GM21367 (cell line): ENCODE results near the gene ANXA3.
"Not testable (repeated sequence)": the region's sequence is repeated elsewhere in the genome, so short reads cannot be mapped to it uniquely, and the experiment has no call there.

Source experiments
- ATAC-seq: cut with Tn5 transposase; IDR thresholded peaks from one replicate; pipeline ENCODE4 v1.9.1; 2021; ENCODE audit not compliant: unreplicated experiment

The ANXA3 gene

DNA sequence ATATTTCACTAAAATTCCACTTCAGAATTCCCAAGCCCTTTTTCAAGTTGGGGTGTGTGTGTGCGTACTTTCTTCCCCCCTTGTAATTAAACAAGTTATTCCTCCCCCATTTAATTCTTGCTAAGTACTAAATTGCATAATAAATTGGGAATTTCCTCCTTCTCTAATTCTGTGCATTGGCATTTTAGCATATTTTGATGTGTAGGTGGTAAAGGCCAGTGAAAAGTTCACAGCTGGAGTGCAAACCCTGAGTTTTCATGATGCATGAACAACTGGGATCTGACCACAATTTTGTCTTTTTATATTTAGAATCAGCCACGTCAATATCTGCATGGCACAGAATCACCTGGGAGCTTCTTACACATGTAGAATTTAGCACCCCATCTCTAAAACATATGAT is 18.5 kb downstream of the ANXA3 start:
- no peak for ATAC-seq

DNA sequence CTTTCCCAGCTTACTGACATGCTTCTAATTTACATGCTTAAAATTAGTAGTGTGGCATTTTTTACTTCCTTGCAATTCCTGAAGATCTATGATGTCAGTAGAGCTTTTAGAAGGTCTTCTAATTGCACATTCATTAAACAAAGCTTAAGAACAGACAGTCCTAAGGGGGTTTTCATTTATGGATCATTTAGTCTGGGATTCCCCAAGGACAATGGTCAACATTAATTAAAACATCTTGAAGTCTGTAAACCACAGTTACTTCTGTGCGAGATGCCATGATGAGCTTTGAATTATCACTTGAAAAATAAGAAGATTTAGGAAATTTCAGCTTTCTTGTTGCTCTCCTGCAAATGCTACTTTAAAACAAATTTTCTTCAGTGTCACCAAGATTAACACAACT is 20.2 kb downstream of the ANXA3 start:
- no peak for ATAC-seq

DNA sequence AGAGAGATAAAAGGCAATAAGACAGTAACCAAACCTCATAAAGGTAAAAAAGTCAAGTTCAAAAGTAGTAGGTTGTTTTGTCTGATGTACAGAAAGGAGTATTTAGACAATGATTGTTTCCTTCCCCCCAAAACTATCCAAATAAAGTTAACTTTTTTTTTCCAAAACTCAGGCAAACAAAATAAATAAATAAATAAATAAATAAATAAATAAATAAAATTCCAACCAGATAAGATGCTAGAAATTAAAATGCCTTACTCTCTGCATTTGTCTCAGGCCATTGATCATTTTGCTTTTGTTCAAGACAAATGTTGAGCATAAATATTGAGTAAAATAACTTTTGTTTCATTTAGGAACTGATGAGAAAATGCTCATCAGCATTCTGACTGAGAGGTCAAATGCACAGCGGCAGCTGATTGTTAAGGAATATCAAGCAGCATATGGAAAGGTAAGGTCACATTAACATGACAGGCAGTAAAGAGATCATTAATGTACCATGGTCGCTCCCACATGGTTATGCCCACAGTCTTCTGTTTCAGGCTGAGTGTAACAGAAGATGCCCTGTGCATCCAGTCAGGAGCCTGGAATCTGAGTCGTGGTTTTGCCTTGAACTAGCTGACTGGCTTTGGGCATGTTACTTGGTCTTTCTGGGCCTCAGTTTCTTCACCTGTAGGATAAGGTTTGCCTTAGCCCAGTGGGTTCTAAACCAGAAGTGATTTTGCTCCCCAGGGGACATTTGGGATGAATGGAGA is 27.3 kb downstream of the ANXA3 start:
- no peak for ATAC-seq

DNA sequence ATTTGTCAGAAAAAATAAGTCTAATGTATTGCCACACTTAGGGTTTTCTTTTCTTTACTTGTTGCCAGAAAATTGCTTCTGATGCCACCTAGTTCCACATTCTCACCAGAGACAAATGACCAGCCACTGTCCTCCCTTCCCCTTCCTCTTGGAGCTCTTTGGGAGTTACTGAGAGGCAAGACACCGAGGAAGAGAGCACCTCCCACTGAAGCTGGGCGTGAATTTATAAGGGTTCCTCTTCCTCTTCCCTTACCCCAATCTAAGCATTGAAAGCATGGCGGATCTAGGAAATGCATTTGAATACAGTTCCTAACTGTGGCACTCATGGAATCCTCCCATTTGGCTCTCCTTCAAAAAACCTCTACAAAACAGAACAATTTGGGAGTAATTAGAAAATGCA is 30.0 kb downstream of the ANXA3 start:
- ATAC-seq: no peak

DNA sequence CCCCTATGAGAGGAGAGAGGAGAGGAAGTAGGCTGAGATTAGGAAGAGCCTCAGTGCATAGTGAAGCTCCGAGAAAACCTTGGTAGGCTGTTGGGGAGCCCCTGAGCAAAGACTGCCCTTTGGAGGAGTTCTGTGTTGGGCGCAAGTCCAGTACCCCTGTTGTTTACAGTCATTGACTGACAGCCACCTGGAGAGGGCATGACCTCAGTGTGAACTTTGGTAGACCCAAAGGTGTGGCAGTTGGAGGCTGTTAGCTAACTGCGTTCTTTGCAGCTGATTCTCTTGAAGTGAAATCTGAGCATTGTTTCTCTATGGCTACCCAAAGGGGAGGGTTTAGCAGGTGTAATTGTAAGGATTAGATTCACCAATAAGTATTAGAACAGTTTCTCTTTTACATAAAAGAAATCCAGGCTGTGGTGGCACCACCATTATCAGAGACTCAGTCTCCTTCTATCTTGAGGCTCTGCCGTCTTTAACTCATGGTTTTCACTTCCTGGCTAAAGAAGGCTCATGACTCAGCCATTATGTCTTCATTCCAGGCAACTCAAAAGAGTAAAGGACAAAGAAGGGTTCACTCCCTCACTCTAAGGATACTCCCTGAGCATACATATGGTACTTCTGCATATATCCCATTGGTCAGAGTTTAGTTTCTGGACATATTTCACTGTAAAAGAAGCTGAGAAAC is 33.4 kb downstream of the ANXA3 start:
- ATAC-seq: no peak

DNA sequence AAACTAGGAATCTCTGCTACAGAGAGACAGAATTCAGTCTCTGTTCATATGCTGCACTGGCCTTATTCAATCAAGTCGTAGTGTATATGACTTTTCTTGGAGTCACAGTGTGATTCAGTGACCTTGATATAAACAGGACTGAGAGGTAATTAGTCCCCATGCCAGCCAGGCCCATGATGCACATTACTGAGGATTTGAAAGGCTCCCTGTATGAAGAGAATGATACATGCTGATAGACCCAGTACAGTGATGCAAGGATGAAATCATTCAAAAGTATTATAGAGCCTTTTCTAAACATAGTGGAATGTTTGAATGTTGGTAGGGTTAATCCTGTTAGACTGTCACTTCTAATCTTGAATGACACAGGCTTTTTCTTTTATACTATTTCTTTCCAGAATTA is 34.1 kb downstream of the ANXA3 start:
- no peak for ATAC-seq

DNA sequence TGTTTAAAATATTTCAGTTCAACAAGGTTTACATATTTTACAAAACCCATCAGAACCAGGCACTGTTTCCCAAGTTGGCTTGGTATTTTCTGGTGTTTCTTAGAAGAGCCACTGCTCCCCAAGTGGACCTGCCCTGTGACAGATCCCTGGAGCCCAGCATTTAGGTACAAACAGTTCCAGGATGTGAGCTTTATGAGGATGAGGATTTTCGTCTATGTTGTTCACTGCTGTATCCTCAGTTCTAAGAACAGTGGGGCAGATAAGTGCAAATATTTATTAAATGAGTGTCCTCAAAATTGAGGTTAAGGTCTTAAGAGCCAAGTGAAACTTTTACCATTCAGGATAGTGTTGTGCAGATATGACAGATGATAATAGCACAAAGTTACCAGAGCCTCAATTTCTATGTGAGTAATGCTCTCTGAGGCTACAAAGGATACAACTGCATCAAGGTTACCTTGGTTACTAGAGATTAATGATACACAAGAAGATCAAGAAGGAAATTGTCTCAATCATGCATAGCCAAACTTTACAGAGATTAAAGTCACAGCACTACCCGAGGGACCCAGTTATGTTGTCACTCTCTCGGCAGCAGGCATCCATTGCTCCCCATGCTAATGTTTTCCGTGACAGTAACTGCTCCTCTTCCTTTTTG is 37.5 kb downstream of the ANXA3 start:
- ATAC-seq: no peak

DNA sequence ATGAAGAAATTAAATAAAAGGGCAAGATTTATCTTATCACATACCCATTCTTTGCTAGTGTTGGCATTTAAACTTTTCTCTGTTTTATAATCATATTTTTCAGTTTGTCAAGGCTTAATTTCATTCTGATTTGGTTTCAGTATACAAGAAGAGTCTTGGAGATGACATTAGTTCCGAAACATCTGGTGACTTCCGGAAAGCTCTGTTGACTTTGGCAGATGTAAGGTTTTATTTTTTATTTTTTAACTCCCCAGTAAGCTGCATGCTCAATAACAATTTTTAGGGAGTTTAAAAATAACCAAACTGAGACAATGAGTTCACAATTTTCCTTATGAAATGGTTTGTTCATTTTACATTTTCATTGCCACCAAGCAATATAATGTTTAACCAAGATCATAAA is 39.8 kb downstream of the ANXA3 start:
- no peak for ATAC-seq

DNA sequence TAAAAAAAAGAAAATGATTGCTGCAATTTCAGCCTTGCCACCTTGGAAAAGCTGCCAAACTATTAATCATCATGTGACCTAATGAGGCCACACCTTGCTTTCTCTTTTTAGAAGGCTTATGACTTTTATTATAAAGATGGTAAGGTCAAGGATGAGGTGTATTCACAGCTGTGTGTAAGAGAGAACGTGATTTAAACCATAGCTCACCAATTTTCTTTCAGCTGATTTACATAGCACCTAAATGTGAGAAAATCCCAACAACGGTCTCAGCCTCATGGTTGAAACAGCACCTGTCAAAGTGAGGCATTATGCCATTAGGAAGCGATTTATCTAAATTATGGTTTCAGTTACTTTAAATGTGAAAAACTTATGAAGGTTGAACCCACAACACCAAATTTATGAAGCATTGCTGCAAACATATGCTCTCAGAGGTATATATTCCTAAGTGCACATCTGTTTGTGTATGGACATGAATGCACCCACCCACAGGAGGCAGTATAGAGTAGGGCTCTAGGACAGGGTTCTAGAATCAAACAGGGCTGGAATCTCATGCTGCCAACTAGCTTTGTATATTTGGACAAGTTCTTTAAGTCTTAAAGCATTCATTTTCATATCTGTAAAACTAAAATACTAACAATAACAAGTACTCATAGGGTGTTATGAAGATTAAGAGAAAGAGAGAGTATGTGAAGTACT is 40.7 kb downstream of the ANXA3 start:
- ATAC-seq: no peak

DNA sequence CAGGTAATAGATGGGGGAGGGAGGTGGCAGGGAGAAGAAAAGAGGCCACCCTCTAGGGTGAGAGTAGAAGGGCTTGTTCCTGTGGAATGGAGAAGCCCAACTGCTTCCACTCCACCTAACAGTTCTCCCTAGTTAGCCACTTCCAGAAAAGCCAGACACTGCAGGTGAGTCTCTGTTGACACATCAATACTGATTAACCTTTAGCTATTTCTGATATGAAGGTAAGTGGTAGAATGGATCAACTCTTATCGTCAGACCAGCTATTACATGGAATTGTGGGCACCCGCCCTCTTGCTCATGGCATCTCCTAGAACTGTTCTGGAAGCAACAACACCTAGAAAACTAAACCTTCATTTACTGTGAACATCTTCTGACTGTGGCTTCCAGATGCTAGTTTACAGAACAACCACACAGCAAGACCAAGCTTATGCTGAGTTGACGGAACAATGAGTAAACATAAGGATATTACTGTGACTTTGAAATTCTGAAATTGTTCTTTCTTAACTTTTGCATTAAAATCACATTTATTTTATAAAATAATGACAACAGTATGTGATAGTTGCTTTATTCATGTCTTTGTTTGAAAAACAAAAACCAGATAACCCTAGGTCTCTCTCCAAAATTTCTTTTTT is 44.7 kb downstream of the ANXA3 start:
- no peak for ATAC-seq

DNA sequence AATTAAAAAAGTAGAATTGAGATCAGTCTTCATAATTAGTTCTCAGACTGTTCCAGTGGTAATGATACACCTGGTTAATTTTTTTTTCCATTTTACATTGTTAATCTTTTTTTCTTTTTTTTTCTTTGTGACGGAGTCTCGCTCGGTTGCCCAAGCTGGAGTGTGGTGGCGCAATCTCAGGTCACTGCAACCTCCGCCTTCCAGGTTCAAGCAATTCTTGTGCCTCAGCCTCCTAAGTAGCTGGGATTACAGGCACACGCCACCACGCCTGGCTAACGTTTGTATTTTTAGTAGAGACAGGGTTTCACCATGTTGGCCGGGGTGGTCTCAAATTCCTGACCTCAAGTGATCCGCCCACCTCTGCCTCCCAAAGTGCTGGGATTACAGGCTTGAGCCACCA is 46.9 kb downstream of the ANXA3 start:
- not testable (repeated sequence) for ATAC-seq

DNA sequence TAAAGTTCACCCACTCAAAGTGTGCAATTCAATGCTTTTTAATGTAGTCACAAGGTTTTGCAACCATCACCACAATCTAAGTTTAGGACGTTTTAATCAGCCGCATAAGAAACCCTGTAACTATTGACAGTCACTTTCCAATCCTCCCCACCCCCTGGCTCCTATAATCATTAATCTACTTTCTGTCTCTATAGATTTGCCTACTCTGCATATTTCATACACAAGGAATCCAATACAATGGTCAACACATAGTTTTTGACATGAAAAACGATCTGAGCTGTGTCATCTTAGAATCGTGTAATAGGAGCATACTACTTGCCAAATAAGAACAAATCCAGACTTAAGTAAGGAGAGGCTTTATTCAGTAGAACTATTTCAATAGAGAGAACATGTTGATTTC is 47.6 kb downstream of the ANXA3 start:
- ATAC-seq: no peak

DNA sequence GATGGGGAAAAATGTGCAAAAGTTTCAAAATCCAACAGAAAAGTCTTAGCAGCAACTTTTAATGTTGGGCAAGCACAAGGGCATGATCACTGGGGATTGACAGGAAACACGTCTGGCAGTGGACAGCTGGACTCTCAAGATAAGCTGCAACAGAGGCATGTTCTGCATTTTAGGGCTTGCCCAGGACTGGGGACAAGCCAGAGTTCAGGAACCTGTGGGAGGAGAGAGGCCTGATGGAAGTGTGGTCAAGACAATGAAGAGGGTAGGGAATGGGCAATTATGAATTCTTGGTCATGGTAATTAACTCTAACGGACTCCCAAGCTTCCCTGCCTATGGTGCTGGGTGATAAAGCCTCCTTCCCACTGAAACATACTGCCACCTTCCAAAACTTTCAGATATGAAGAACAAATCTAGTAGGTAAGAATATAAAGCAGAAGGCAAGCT is 48.4 kb downstream of the ANXA3 start:
- no peak for ATAC-seq

DNA sequence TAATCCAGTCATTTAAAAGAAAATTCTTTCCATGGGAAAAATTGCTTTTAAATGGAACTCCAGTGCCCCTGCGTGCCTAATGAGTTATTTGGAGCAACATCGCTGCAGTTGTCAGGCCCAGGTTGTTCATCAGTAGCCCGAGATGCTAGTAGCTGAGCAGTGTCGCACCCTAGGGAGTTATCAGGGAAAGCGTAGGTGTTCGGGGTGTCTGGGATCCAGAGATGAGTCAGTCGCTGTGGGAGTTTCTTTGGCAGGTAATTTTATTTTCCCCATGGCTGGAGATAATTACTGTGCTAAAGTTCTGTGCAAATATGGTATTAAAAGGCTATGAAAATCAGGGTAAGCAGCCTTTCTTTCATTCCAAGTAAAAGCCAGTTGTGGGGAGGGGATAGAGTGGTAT is 49.4 kb downstream of the ANXA3 start:
- peak; percentile 58 for ATAC-seq

DNA sequence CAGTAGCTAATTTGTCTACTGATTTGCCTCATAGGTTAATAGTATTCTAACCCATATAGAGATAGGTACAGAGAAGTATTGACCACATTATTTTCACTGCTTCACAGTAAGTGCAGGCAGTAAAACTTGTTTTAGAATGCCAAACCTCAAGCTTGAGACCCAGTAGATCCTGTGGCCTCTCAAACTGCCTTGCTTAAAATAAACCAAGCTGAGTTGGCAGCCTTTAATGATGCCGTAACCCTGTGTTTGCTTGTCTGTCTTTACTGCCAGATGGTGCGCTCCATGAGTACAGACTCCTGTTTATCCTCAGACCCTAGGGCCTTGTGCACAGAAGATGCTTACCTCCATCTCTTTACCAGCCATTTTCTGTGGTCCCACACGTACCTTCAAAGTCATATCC is 50.8 kb downstream of the ANXA3 start:
- ATAC-seq: no peak

DNA sequence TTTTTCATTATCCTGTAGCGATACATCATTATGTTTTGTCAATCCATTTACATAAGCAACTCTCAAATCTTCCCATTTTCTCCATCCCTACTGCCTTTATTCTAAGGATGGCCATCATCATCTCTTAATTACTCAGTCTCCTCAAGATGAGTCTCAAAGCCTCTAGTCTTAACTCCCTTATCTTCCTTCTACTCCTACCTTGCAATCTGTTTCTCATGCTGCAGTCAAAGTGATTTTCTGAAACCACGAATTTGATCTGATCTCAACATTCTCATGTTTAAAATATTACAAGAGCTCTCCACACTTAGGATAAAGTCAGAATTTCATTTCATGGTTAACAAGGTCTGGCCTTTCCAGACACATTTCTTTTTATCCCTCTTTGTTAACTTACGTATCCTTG is 51.8 kb downstream of the ANXA3 start:
- ATAC-seq: no peak

DNA sequence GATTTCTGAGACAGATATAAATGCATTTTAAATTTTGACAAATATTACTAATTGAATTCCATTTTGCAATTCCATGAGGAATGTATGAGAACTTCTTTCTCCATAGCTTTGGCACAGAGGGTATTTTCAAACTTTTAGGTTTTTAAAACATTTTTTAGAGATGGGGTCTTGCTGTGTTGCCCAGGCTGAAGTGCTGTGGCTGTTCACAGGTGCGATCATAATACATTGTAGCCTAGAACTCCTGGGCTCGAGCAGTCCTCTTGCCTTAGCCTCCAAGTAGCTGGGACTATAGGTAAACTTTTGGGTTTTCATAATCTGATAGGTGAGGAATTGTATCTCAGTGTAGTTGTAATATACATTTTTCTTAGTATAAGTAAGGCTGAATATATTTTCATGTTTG is 53.4 kb downstream of the ANXA3 start:
- no peak for ATAC-seq

DNA sequence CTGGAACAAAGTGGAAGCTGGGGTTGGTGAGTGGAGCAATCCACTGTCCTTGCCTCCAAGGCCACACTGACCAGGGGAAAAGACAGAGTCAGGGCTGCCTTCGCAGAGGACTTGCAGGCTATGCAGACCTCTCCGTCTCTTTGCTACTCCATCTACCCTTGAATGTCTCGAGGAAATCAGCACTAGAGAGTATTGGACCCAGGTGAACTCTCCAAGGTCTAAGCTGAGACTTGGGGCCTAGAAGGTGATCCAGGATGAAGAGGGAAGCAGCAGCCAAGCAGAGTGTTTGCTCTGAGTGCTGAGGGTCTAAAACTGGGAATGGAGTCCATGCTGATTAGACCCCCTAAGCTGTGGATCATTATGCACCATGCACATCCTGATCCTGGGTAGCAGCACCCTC is 54.5 kb downstream of the ANXA3 start:
- ATAC-seq: no peak

DNA sequence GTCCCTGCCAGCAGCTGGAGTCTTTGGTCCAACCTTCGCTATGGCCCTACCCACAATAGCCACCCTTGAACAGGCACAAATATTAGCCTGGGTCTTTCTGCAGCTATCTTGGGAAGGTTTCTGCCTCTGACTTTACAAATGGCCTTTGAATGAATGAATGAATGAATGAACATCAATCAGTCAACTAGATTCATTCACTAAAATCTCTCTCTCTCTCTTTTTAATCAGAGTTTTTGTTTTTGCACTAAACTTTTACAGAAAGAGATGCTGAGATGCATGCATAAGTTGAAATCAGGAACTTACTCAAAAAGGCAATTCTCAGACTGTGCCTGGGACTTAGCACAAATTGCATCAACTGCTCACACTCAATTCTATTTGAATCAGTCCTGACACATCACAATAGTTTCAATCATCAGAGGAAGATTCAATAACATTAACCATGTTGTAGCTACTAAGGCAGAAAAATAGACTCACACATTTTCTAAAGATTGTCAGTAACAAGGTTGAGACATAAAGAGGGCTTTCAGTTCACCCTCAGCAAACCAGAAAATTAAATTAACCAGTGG is 55.0 kb downstream of the ANXA3 start:
- no peak for ATAC-seq

DNA sequence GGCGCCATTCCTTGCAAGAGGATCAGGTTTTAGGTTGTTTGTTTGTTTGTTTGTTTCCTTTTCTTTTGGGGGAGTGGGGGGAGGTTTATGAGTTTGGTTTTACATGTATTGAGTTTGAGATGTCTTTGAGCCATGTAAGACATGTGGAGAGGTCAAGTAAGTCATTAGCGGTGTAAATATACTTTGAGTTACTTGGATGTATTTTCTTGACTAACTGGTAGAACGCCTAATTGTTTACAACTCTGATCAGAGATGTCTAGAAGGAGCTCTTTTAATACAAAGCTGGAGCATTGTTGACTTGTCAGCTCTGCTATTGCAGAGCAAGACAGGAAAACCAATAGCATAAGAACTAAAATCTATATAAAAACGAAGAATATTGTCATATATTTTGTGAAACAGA is 57.1 kb downstream of the ANXA3 start:
- no peak for ATAC-seq

DNA sequence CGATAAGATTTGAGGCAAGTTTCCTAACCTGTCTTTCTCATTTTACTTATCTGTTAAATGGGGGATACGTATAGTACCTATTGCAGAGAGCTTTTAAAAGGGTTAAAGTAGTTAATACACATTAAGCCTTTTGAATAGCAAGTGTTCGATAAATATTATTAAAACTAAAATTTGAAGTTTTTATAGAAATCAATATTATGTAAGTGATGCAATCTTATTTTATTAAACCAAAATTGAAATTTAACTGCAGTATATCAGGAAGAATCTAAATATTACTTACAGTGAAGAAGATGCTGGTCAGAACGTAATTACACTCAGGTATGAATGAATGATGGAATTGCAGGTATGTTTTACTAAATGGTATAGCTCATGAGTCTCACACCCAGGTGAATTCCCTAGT is 58.0 kb downstream of the ANXA3 start:
- no peak for ATAC-seq
